GDM1 (cell line): ENCODE measurements around the gene SHISAL1.
"Not testable (repeated sequence)": the region's sequence is repeated elsewhere in the genome, so short reads cannot be mapped to it uniquely, and the experiment has no call there.

Experiments
- DNase-seq: peaks from one replicate; lab custom pipeline; 2025; lab: John Stamatoyannopoulos, UW

The SHISAL1 gene

GRCh38 chr22:44328326-44328725 is 15.6 kb upstream of the SHISAL1 start:
- no peak for DNase-seq

GRCh38 chr22:44326491-44326885 is 13.7 kb upstream of the SHISAL1 start:
- DNase-seq = no peak

GRCh38 chr22:44325718-44326490 is 13.2 kb upstream of the SHISAL1 start:
- no peak for DNase-seq

GRCh38 chr22:44323140-44323790 is 10.5 kb upstream of the SHISAL1 start:
- DNase-seq = not testable (repeated sequence)

- no peak for DNase-seq
Observed at GRCh38 chr22:44319685-44320084, 6.9 kb upstream of the SHISAL1 start.

- no peak for DNase-seq
Observed at GRCh38 chr22:44318751-44319150, 6.0 kb upstream of the SHISAL1 start.

GRCh38 chr22:44317886-44318637 is 5.3 kb upstream of the SHISAL1 start:
- no peak for DNase-seq

- DNase-seq = no peak
Observed at GRCh38 chr22:44317123-44317444, 4.3 kb upstream of the SHISAL1 start.

GRCh38 chr22:44316393-44317122 is 3.8 kb upstream of the SHISAL1 start:
- DNase-seq = no peak

GRCh38 chr22:44314425-44315067 is 1.8 kb upstream of the SHISAL1 start:
- no peak for DNase-seq

- no peak for DNase-seq
Observed at GRCh38 chr22:44313385-44314006, 745 bp upstream of the SHISAL1 start.

GRCh38 chr22:44311855-44312170 is 938 bp downstream of the SHISAL1 start:
- DNase-seq = no peak

GRCh38 chr22:44311104-44311854 is 1.5 kb downstream of the SHISAL1 start:
- no peak for DNase-seq

GRCh38 chr22:44309647-44310046 is 3.1 kb downstream of the SHISAL1 start:
- no peak for DNase-seq

- DNase-seq = no peak
Observed at GRCh38 chr22:44309137-44309536, 3.6 kb downstream of the SHISAL1 start.

GRCh38 chr22:44307509-44308169 is 5.1 kb downstream of the SHISAL1 start:
- DNase-seq = no peak

GRCh38 chr22:44305888-44306287 is 6.9 kb downstream of the SHISAL1 start:
- DNase-seq = no peak

- no peak for DNase-seq
Observed at GRCh38 chr22:44305455-44305854, 7.3 kb downstream of the SHISAL1 start.

GRCh38 chr22:44304911-44305310 is 7.8 kb downstream of the SHISAL1 start:
- DNase-seq = no peak

- DNase-seq = no peak
Observed at GRCh38 chr22:44304354-44304753, 8.4 kb downstream of the SHISAL1 start.
